ENCODE measurements around the gene AARS2.
"Not testable (repeated sequence)": the region's sequence is repeated elsewhere in the genome, so short reads cannot be mapped to it uniquely, and the experiment has no call there.

Gene AARS2

GRCh38 chr6:44332585-44332984, 19.4 kb upstream of the AARS2 start:
- no peak overlapping the region for H3K9ac ChIP-seq (ENCODE audit: low read depth in 1 of 2, low read length in 2 of 2)
- H3K9me3 ChIP-seq (ENCODE audit: control insufficient read depth in 2 of 2, low read length in 2 of 2) = no peaks in the 10 kb centered on the region
- H3K27me3 ChIP-seq (ENCODE audit: control insufficient read depth in 2 of 2, insufficient read depth in 2 of 2, low read length in 2 of 2) = peaks cover 4 to 13% of the 10 kb centered on the region in 2 donors
- no peak overlapping the region for H3K27ac ChIP-seq (ENCODE audit: low read depth in 2 of 2, low read length in 2 of 2)
- no peaks in the 10 kb centered on the region for H3K36me3 ChIP-seq (ENCODE audit: control insufficient read depth in 2 of 2, insufficient read depth in 2 of 2, low read length in 2 of 2)
- H3K4me3 ChIP-seq (ENCODE audit: low read length in 2 of 2) = no peak overlapping the region
- no peaks in the 10 kb centered on the region for H3K4me1 ChIP-seq (ENCODE audit: control insufficient read depth in 2 of 2, insufficient read depth in 2 of 2, low read length in 2 of 2)

GRCh38 chr6:44329858-44330257, 16.7 kb upstream of the AARS2 start:
- Histone ChIP-seq H3K27ac (ENCODE audit: low read depth in 2 of 2, low read length in 2 of 2) (no peak overlapping the region), H3K9ac (ENCODE audit: low read depth in 1 of 2, low read length in 2 of 2) (no peak overlapping the region), H3K9me3 (ENCODE audit: control insufficient read depth in 2 of 2, low read length in 2 of 2) (no peaks in the 10 kb centered on the region), H3K27me3 (ENCODE audit: control insufficient read depth in 2 of 2, insufficient read depth in 2 of 2, low read length in 2 of 2) (peaks cover 3 to 14% of the 10 kb centered on the region in 2 donors), H3K4me1 (ENCODE audit: control insufficient read depth in 2 of 2, insufficient read depth in 2 of 2, low read length in 2 of 2) (no peaks in the 10 kb centered on the region), H3K4me3 (ENCODE audit: low read length in 2 of 2) (no peak overlapping the region), H3K36me3 (ENCODE audit: control insufficient read depth in 2 of 2, insufficient read depth in 2 of 2, low read length in 2 of 2) (no peaks in the 10 kb centered on the region)

GRCh38 chr6:44328203-44328602, 15.1 kb upstream of the AARS2 start:
- not testable (repeated sequence) for H3K27ac ChIP-seq (ENCODE audit: low read depth in 2 of 2, low read length in 2 of 2); H3K4me1 ChIP-seq (ENCODE audit: control insufficient read depth in 2 of 2, insufficient read depth in 2 of 2, low read length in 2 of 2); H3K9me3 ChIP-seq (ENCODE audit: control insufficient read depth in 2 of 2, low read length in 2 of 2); H3K36me3 ChIP-seq (ENCODE audit: control insufficient read depth in 2 of 2, insufficient read depth in 2 of 2, low read length in 2 of 2); H3K4me3 ChIP-seq (ENCODE audit: low read length in 2 of 2); H3K9ac ChIP-seq (ENCODE audit: low read depth in 1 of 2, low read length in 2 of 2)
- H3K27me3 ChIP-seq (ENCODE audit: control insufficient read depth in 2 of 2, insufficient read depth in 2 of 2, low read length in 2 of 2) = peaks cover 3 to 14% of the 10 kb centered on the region in 2 donors

- no peak overlapping the region for H3K27ac ChIP-seq (ENCODE audit: low read depth in 2 of 2, low read length in 2 of 2)
- H3K36me3 ChIP-seq (ENCODE audit: control insufficient read depth in 2 of 2, insufficient read depth in 2 of 2, low read length in 2 of 2) = no peaks in the 10 kb centered on the region
- peaks cover 3 to 13% of the 10 kb centered on the region in 2 donors for H3K27me3 ChIP-seq (ENCODE audit: control insufficient read depth in 2 of 2, insufficient read depth in 2 of 2, low read length in 2 of 2)
- H3K4me3 ChIP-seq (ENCODE audit: low read length in 2 of 2) = no peak overlapping the region
- H3K9ac ChIP-seq (ENCODE audit: low read depth in 1 of 2, low read length in 2 of 2) = no peak overlapping the region
- H3K9me3 ChIP-seq (ENCODE audit: control insufficient read depth in 2 of 2, low read length in 2 of 2) = no peaks in the 10 kb centered on the region
- no peaks in the 10 kb centered on the region for H3K4me1 ChIP-seq (ENCODE audit: control insufficient read depth in 2 of 2, insufficient read depth in 2 of 2, low read length in 2 of 2)
Measured at GRCh38 chr6:44327760-44328159, 14.6 kb upstream of the AARS2 start.

- no peak overlapping the region for H3K27ac ChIP-seq (ENCODE audit: low read depth in 2 of 2, low read length in 2 of 2)
- no peaks in the 10 kb centered on the region for H3K4me1 ChIP-seq (ENCODE audit: control insufficient read depth in 2 of 2, insufficient read depth in 2 of 2, low read length in 2 of 2)
- H3K9me3 ChIP-seq (ENCODE audit: control insufficient read depth in 2 of 2, low read length in 2 of 2) = no peaks in the 10 kb centered on the region
- no peak overlapping the region for H3K9ac ChIP-seq (ENCODE audit: low read depth in 1 of 2, low read length in 2 of 2)
- peaks cover 3 to 10% of the 10 kb centered on the region in 2 donors for H3K27me3 ChIP-seq (ENCODE audit: control insufficient read depth in 2 of 2, insufficient read depth in 2 of 2, low read length in 2 of 2)
- H3K4me3 ChIP-seq (ENCODE audit: low read length in 2 of 2) = no peak overlapping the region
- H3K36me3 ChIP-seq (ENCODE audit: control insufficient read depth in 2 of 2, insufficient read depth in 2 of 2, low read length in 2 of 2) = no peaks in the 10 kb centered on the region
Measured at GRCh38 chr6:44327096-44327495, 13.9 kb upstream of the AARS2 start.

GRCh38 chr6:44321210-44321609, 8.1 kb upstream of the AARS2 start:
- Histone ChIP-seq H3K9me3 (ENCODE audit: control insufficient read depth in 2 of 2, low read length in 2 of 2) (no peaks in the 10 kb centered on the region), H3K36me3 (ENCODE audit: control insufficient read depth in 2 of 2, insufficient read depth in 2 of 2, low read length in 2 of 2) (no peaks in the 10 kb centered on the region), H3K4me3 (ENCODE audit: low read length in 2 of 2) (no peak overlapping the region), H3K27ac (ENCODE audit: low read depth in 2 of 2, low read length in 2 of 2) (no peak overlapping the region), H3K4me1 (ENCODE audit: control insufficient read depth in 2 of 2, insufficient read depth in 2 of 2, low read length in 2 of 2) (no peaks in the 10 kb centered on the region), H3K9ac (ENCODE audit: low read depth in 1 of 2, low read length in 2 of 2) (no peak overlapping the region), H3K27me3 (ENCODE audit: control insufficient read depth in 2 of 2, insufficient read depth in 2 of 2, low read length in 2 of 2) (no peaks in the 10 kb centered on the region)

GRCh38 chr6:44317136-44317631, 4.0 kb upstream of the AARS2 start:
- not testable (repeated sequence) for H3K9ac ChIP-seq (ENCODE audit: low read depth in 1 of 2, low read length in 2 of 2); H3K27ac ChIP-seq (ENCODE audit: low read depth in 2 of 2, low read length in 2 of 2); H3K9me3 ChIP-seq (ENCODE audit: control insufficient read depth in 2 of 2, low read length in 2 of 2); H3K4me3 ChIP-seq (ENCODE audit: low read length in 2 of 2); H3K4me1 ChIP-seq (ENCODE audit: control insufficient read depth in 2 of 2, insufficient read depth in 2 of 2, low read length in 2 of 2); H3K36me3 ChIP-seq (ENCODE audit: control insufficient read depth in 2 of 2, insufficient read depth in 2 of 2, low read length in 2 of 2); H3K27me3 ChIP-seq (ENCODE audit: control insufficient read depth in 2 of 2, insufficient read depth in 2 of 2, low read length in 2 of 2)

GRCh38 chr6:44316481-44316880, 3.3 kb upstream of the AARS2 start:
- no peaks in the 10 kb centered on the region for H3K9me3 ChIP-seq (ENCODE audit: control insufficient read depth in 2 of 2, low read length in 2 of 2)
- H3K36me3 ChIP-seq (ENCODE audit: control insufficient read depth in 2 of 2, insufficient read depth in 2 of 2, low read length in 2 of 2) = no peaks in the 10 kb centered on the region
- no peak overlapping the region for H3K27ac ChIP-seq (ENCODE audit: low read depth in 2 of 2, low read length in 2 of 2)
- no peak overlapping the region for H3K4me3 ChIP-seq (ENCODE audit: low read length in 2 of 2)
- no peak overlapping the region for H3K9ac ChIP-seq (ENCODE audit: low read depth in 1 of 2, low read length in 2 of 2)
- no peaks in the 10 kb centered on the region for H3K27me3 ChIP-seq (ENCODE audit: control insufficient read depth in 2 of 2, insufficient read depth in 2 of 2, low read length in 2 of 2)
- peaks cover 6% of the 10 kb centered on the region in 2 donors for H3K4me1 ChIP-seq (ENCODE audit: control insufficient read depth in 2 of 2, insufficient read depth in 2 of 2, low read length in 2 of 2)

- Histone ChIP-seq H3K9ac (ENCODE audit: low read depth in 1 of 2, low read length in 2 of 2) (no peak overlapping the region), H3K27ac (ENCODE audit: low read depth in 2 of 2, low read length in 2 of 2) (no peak overlapping the region), H3K4me3 (ENCODE audit: low read length in 2 of 2) (no peak overlapping the region), H3K36me3 (ENCODE audit: control insufficient read depth in 2 of 2, insufficient read depth in 2 of 2, low read length in 2 of 2) (peaks cover 4% of the 10 kb centered on the region in 2 donors), H3K4me1 (ENCODE audit: control insufficient read depth in 2 of 2, insufficient read depth in 2 of 2, low read length in 2 of 2) (peaks cover 6 to 7% of the 10 kb centered on the region in 2 donors), H3K9me3 (ENCODE audit: control insufficient read depth in 2 of 2, low read length in 2 of 2) (no peaks in the 10 kb centered on the region), H3K27me3 (ENCODE audit: control insufficient read depth in 2 of 2, insufficient read depth in 2 of 2, low read length in 2 of 2) (no peaks in the 10 kb centered on the region)
Measured at GRCh38 chr6:44315951-44316350, 2.8 kb upstream of the AARS2 start.

- no peak overlapping the region for H3K4me3 ChIP-seq (ENCODE audit: low read length in 2 of 2)
- no peak overlapping the region for H3K9ac ChIP-seq (ENCODE audit: low read depth in 1 of 2, low read length in 2 of 2)
- H3K36me3 ChIP-seq (ENCODE audit: control insufficient read depth in 2 of 2, insufficient read depth in 2 of 2, low read length in 2 of 2) = peaks cover 8 to 9% of the 10 kb centered on the region in 2 donors
- no peaks in the 10 kb centered on the region for H3K27me3 ChIP-seq (ENCODE audit: control insufficient read depth in 2 of 2, insufficient read depth in 2 of 2, low read length in 2 of 2)
- no peak overlapping the region for H3K27ac ChIP-seq (ENCODE audit: low read depth in 2 of 2, low read length in 2 of 2)
- no peaks in the 10 kb centered on the region for H3K9me3 ChIP-seq (ENCODE audit: control insufficient read depth in 2 of 2, low read length in 2 of 2)
- H3K4me1 ChIP-seq (ENCODE audit: control insufficient read depth in 2 of 2, insufficient read depth in 2 of 2, low read length in 2 of 2) = peaks cover 6 to 11% of the 10 kb centered on the region in 2 donors
Measured at GRCh38 chr6:44315516-44315915, 2.4 kb upstream of the AARS2 start.

- not testable (repeated sequence) for H3K4me3 ChIP-seq (ENCODE audit: low read length in 2 of 2); H3K27me3 ChIP-seq (ENCODE audit: control insufficient read depth in 2 of 2, insufficient read depth in 2 of 2, low read length in 2 of 2); H3K27ac ChIP-seq (ENCODE audit: low read depth in 2 of 2, low read length in 2 of 2); H3K9ac ChIP-seq (ENCODE audit: low read depth in 1 of 2, low read length in 2 of 2); H3K9me3 ChIP-seq (ENCODE audit: control insufficient read depth in 2 of 2, low read length in 2 of 2)
- peaks cover 14 to 17% of the 10 kb centered on the region in 2 donors for H3K36me3 ChIP-seq (ENCODE audit: control insufficient read depth in 2 of 2, insufficient read depth in 2 of 2, low read length in 2 of 2)
- peaks cover 9 to 17% of the 10 kb centered on the region in 2 donors for H3K4me1 ChIP-seq (ENCODE audit: control insufficient read depth in 2 of 2, insufficient read depth in 2 of 2, low read length in 2 of 2)
Measured at GRCh38 chr6:44314657-44315056, 1.5 kb upstream of the AARS2 start.
